Activated T-cell treated with anti-CD3 and anti-CD28 coated beads for 4 hours (primary cell): Measurements from ENCODE around the gene SIL1.
"Not testable (repeated sequence)": the region's sequence is repeated elsewhere in the genome, so short reads cannot be mapped to it uniquely, and the experiment has no call there.

Experiments used
- DNase-seq: peaks from one replicate; pipeline ENCODE4 v3.0.0-alpha.2; 2020

SIL1 gene

DNA sequence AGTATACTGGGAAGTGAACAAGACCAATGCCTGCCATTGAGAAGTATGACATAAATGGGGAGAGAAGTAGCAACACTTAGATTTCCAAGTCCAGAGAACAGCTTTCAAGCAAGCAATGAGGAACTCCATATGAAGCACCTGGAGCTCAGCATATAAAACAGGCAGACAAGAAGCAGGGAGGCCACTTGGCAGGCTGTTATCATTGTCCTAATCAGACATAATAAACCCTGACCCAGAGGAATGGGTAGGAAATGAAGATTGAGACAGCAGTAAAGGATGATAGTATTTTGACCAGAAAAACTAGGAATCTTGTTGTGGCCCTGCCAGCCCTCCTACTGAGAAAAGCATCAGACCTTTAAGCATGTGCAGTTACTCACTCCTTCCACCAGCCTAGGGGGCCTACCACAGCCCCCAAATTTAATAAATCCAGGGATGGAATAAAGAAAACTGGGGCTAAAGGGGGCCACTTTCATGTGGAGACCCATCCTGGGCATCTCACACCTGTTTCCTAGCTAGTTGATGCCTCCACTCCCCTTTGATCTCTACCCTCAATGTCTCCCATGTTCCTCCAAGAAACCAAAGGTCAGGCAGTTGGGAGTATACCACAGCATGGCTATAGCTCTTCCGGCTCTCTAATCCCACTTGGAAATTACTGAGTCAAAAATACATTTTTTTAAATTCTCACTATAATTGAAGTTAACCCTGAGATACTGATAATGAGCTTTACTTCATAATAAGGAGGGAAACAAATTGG, 135.1 kb downstream of the SIL1 start:
- no peak for DNase-seq

DNA sequence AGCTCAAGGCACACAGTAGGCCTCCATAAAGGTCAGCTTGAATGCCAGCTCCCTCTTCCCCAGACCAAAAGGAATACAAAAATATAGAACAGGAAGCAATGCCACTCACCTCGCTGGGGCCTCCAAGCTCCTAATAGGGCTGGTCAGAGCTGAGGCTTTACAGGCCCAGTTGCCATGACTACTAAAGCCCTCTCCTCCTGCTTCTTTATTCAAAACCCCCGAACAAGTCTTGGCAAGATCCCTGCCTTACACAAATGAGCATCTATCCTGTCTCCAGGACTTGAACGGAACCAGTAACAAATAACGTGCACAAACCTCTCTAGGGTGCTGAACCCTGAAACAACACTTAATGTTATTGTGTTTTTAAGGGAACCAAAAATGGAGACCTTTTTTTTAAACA, 136.3 kb downstream of the SIL1 start:
- no peak for DNase-seq

DNA sequence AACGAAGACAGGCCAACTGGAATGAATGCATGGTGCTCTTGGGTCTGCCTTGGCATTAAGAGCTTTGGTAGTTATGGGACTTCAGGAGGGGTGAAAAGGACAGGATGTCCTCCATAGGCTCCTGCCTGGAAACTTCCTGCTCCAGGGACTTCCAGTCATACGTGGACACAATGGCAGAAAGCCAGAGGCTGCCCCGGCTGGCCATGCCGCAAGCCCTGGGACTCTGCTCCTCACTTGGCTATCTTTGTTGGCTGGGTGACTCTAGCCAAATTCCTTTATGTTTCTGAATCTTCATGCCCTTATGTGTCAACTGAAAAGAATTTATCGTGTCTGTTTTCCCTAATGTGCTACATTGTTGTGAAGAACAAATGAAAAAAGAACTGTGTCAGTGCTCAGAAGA, 136.9 kb downstream of the SIL1 start:
- DNase-seq: no peak

DNA sequence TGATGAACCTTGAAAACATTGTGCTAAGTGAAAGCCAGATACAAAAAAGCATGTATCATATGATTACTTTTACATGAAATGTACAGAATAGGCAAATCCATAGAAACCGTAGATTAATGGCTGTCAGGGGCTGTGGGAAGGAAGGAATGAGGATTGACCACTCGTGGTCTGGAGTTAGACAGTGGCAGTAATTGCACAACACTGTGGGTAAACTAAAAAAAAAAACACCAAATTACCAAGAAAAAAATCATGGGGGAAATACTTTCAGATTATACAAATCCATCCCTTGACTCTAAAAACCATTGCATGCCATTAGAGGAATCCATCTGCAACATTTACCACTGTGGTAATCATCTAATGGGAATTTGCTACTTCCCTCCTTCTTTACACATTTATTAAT, 140.0 kb downstream of the SIL1 start:
- DNase-seq: no peak

DNA sequence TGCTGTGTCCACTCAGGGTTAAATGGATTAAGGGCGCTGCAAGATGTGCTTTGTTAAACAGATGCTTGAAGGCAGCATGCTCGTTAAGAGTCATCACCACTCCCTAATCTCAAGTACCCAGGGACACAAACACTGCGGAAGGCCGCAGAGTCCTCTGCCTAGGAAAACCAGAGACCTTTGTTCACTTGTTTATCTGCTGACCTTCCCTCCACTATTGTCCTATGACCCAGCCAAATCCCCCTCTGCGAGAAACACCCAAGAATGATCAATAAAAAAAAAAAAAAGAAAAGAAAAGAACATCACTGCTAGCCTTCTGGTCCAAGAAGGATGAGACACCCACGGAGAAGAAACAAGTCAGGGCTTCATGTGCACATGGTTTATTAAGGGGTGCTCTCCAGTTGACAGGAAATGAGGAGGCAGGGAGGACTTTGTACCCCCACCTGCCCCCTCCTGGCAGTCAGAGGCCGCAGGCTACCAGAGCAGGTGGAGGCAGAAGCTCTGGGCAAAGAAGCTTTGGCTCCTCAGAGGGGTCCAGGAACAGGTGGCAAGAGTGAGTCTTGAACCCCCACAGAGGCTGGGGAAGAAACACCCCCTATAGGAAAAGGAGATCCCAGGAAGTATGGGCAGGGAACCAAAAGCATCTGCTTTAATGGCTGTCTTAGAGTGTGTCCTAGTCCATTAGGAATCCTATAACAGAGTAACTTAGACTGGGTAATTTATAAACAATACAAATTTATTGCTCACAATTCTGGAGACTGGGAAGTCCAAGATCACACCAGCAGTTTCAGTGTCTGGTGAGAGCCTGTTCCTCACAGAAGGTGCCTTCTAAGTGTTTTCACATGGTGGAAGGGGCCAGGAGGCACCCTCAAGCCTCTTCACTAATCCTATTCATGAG, 140.9 kb downstream of the SIL1 start:
- not testable (repeated sequence) for DNase-seq

DNA sequence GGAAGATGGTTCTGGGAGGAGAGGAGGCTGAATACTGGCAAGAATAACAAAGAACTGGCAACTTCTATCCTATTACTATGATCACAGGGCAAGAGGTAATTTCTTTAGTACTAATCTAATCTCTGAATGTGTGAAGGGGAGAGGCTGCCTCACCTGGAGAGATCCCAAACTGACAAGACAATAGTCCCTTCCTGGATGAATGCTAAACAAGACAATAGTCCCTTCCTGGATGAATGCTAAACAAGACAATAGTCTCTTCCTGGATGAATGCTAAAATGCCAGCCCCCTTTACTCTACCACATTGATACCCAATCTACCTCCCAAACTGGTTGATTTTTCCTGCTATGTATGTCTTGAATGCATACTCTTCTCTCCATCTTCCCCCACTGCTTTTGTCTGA, 145.2 kb downstream of the SIL1 start:
- no peak for DNase-seq

DNA sequence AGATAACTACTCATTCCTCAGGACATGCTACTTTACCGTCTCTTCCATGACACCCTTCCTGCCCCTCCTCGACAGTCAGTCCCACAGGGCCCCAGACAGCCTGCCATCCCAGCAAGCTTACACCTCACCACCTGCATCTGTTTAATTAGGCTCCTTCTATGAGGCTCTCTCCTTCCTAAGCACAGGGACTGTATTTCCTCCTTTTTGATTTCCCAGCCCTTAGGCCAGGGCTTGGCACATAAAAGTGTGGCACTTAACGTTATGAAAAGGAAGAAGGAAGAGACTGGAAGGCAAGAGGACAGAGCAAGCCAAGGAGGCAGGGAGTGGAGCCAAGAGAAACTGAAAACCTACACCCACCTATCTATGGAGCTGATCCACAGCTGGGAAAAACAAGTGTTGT, 146.8 kb downstream of the SIL1 start:
- DNase-seq: no peak

DNA sequence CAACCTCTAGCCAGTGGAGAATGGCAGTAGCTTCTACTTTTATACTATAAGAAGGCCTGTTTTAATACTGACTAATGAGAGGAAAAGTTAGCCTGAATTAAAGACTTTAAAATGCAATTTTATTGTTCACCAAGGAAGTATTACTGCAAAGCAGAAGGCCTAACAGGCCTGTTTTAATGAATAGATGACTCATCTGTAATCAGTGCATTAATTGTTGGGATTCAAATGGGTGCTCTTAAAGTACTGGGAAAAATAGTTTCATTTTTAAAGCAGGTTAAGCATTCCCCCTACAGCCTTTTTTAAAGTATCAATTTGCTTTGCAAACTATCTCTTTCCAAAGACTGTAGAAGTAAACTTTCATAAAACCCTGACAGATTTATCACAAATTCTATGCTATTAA, 147.7 kb downstream of the SIL1 start:
- no peak for DNase-seq

DNA sequence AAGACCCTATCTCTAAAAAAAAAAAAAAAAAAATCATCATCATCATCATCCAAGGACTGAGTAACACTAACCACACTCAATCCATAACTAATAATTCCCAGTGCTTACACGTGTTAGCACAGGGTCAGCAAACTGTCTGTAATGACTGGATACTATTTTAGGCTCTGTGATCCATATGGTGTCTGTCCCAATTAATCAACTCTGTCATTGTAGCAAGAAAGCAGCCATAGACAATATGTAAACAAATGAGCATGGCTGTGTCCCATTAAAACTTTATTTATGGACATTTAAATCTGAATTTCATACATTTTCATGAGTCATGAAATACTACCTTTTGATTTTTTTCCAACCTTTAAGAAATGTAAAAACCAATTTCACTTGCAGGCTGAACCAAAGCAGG, 148.4 kb downstream of the SIL1 start:
- DNase-seq: no peak

DNA sequence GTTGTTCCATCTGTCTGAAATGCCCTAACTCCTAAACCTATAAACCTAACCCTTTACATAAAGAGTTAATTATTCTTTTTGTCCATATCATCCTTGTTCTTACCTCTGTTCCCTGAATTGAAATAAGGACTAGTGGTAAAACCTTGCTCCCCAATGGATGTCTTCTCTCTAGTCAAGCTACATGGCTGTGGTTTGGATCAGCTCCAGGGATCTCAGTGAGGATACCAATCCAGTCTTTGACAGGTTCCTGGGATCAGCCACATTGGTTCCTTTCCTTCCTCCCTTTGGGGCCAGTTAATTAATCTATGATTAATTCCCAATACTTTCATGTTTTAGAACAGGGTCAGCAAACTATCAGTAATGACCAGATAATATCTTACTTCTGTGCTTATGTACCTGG, 151.6 kb downstream of the SIL1 start:
- DNase-seq: no peak

DNA sequence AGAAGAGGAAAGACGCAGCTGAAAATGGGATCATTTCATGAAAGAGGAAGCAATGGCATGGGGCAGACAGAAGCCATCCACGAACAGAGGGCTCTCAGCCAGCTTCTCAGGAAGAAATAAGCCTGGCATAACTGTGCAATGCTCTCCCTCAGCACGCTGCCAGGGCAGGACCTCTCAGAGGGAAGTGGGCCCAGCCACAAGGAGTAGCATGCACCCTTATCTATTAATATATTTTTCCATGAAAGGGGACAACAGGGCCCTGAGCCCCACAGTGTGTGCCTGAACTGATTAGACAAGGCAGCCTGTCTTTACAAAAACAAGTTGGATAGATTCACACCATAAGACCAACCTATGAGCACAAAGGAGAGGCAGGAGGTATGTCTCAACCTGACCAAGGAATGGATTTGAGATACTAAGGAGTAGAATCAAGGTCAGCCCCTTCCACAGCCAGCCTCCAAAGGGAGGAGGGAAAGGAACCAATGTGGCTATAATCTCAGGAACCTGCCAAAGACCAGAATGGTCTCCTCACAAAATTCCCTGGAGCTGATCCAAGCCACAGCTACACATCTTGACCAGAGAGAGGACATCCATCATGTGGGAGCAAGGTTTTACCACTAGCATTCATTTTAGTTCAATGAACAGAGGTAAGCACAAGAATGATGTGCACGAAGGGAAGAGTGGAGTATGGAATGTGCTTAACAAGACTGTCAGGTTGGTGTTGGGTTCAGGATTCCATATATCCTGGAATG, 154.8 kb downstream of the SIL1 start:
- no peak for DNase-seq

DNA sequence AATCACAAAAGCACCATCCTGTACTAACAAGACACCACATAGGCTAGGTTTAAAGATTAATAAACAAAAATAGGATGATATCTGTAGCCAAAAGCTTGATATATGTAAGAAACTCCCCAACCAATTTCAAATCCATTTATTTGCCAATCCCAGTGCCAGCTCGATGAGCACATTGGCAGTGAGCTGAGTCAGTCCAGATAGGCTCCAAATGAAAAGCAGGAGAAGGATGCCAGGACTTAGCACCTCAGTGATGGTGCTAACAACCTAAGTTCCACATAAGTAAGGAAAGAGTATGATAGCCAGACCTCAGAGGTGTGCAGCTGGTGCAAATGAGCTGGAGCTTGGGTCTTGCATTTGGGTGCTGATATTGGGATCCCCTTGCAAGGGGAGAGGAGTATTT, 158.1 kb downstream of the SIL1 start:
- DNase-seq: no peak

DNA sequence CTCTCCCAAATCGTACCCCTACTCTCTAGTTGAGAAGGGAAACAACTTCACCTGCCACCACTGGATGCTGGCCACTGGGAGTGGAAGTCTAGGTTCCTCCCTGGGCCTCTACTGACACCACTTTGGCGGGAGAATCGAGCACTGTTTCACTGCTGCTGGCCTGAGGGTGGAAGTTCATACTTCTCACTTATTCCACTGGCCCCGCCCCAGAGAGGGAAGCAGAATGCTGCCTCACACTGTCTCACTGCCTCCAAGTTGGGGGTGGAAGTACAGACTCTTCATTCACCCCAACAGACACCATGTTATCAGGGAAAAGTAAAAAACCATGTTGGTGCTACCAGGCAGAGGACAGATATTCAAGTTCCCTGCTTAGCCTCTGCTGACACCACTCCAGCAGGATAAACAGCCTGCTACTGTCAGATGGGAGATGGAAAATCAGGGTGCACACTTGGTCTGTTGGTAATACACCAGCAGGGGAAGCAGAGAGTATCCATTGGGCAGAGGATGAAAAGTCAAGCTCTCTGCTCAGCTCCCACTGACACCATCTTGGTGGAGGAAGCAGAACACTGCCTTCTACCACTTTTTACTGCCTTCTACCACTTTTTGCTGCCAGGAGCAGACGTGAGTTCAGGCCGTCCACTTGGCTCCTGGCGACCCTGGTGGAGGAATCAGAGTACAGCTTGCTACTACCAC, 159.4 kb downstream of the SIL1 start:
- DNase-seq: no peak

DNA sequence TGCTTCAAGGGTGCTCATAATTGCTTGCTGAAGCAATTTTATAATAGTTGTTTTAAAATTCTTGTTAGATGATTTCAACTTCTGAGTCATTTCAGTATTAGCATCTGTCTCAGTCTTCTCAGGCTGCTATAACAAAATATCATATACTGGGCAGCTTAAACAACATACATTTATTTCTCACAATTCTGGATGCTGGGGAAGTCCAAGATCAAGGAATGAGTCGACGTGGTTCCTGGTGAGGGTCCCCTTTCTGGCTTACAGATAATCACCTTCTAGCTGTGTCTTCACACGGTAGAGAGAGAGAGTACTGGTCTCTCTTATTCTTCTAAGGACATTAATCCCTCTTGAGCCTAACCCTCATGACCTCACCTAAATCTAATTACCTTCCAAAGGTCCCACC, 160.4 kb downstream of the SIL1 start:
- DNase-seq: no peak

DNA sequence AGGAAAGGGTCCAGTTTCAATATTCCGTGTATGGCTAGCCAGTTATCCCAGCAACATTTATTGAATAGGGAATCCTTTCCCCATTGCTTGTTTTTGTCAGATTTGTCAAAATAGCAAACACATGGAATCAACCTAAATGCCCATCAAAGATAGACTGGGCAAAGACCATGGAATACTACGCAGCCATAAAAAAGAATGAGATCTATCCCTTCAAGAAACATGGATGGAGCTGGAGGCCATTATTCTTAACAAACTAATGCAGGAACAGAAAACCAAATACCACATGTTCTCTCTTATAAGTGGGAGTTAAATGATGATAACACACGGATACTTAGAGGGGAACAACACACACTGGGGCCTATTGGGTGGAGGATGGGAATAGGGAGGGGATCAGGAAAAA, 161.8 kb downstream of the SIL1 start:
- DNase-seq: not testable (repeated sequence)

DNA sequence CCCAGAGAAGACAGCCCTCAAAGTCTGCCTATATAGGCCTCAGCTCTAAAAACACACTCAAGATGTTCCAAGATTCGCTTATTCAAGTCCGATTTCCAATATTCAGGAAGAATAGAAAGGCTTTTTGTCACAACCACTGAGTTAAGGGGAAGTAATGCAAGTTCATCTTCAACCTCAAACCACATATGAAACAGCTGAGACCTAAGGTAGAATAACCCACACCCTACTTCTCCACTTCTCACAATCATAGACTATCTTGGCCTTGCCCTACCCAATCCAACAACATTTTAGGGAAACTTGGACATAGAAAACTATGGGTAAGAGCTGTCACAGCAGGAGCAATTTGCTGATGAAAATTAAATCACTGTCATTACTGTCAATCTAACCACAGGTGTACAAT, 171.0 kb downstream of the SIL1 start:
- no peak for DNase-seq

DNA sequence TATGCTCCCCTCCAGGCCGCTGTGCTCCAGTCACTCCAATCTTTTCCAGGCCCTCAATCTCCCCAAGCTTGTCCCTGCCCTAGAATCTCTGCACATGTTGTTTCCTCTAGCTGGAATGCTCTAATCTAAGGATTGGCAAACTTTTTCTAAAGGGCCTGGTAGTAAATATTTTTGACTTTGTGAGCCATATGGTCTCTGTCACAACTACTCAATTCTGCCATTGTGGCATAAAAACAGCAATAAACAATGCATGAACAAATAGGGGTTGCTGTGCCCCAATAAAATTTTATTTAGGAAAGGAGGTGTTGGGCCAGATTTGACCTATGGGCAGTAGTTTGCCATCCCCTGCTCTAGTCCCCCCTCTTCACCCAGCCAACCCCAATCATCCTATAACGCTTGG, 172.5 kb downstream of the SIL1 start:
- DNase-seq: no peak

DNA sequence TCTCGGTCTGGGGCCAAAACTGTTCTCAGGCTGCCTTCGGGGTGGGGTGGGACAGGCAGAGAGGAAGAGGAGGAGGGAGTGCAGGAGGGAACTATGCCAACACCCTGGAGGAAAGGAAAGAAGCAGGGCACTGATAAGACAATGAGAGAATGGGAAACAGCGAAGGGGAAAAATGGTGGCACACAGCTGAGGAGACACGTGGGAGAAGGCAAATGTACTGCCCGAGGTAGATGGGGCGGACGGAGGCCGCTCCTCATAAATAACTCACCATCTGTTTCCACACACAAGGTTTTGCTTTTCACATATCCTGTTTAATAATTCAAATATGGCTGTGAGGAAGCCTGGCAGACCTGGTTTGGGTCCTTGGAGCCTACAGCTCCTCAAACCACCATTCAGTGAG, 174.9 kb downstream of the SIL1 start:
- no peak for DNase-seq

DNA sequence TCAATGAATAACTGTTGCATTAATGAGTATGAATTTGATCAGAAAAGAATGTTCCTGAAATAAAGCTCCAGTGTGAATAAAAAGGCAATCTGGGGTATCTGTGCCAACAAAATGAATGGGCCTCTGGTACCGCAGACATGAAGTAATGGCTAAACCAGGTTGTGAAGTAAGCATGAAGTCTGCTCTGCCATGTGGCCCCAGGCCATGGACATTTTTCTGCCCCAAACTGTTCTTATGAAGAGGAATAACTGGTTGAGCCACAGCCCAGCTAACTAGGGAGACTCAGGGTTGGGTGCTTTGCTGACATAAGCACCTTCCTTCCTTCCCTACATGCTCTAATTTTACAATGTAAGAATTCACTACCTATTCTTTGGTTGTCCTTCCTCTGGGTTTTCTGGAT, 175.6 kb downstream of the SIL1 start:
- no peak for DNase-seq

DNA sequence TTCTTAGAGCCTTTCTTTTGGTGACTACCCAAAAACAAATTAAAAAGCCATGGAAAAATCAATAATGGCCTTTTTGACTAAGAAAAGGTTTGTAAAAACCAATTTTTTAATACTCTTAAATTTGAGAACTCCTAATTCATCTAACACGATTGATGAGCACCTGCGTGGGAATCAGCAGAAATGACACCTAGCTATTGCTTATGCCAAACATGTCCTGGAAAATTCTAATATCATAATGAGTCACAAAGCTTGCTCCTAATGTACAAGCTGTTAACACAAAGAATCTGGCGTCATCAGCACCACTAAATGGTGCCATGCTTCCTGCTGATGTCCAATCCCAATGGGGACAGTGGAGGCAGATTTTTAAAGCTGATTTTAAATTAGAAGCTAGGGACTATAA, 176.8 kb downstream of the SIL1 start:
- DNase-seq: no peak

DNA sequence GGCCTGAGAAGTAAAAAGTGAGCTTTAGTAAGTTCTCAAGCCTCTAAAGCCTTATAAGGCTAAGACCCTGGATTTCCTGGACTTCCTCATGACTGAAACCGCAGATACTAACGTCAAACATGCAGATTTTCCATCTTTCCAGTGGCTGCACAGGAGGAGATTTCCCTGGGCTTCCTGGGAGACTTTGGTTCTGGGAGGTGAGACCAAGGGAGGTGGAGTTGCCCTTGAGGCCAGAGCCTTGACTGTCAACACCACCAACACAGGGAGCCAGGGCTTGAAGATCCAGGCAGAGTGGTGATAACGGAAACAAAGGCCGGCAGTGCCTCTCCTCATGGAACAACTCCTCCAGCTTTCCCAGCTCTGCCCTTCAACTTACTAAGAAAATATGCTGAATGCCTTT, 178.3 kb downstream of the SIL1 start:
- no peak for DNase-seq

DNA sequence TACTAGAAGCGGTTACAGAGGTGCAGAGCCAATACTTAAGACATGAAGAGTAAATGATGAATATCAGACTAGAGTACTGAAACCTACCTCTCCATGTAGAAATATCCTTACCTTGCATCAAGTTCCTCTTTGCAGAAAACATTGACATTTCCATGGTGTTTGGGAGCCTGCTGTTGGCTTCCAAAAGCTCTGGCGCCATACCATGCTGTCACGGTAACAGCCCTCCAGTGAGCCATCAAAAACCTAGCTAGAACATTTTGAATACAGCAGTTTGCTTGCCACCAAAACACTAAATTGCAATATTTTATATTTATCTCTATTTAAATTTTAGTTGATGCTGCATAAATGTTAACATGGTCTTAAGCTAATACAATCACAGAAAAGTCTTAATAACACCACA, 179.0 kb downstream of the SIL1 start:
- DNase-seq: no peak

DNA sequence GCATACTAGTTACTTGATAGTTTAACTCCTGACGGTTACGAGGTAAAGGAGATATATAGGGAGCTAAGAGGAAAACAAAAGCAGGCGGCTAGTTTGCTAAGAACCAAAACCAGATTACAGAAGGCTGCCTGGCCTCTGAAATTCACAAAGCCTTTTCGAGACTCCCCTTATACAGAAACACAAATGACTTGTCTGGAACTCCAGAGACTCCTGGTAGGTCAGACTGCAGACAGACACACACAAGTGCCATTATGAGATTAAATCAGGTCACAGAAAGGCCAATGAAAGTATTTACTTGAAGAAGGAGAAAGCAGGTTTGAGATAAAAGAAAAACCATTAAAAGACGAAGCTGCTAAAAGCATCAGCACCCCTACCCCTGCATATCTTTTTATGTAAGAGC, 180.5 kb downstream of the SIL1 start:
- no peak for DNase-seq
